HG02571 (cell line): ENCODE data around the gene ZNF335.
"Not testable (repeated sequence)": the region's sequence is repeated elsewhere in the genome, so short reads cannot be mapped to it uniquely, and the experiment has no call there.

ENCODE experiments used
- ATAC-seq: cut with Tn5 transposase; IDR thresholded peaks from one replicate; pipeline ENCODE4 v1.9.1; 2021; ENCODE audit warnings: mild to moderate bottlenecking, moderate library complexity; ENCODE audit not compliant: unreplicated experiment

Gene ZNF335

GRCh38 chr20:45934586-45935415, 37.2 kb downstream of the ZNF335 start, which contains the start of gene PCIF1:
Gene PCIF1 (plus strand): TSS chr20:45934683. CDS start chr20:45939000, 4,317 bp downstream.
- ATAC-seq = peak; percentile 71

GRCh38 chr20:45934046-45934585, 37.9 kb downstream of the ZNF335 start:
- ATAC-seq = peak; percentile 24

GRCh38 chr20:45933266-45934045, 38.5 kb downstream of the ZNF335 start:
- ATAC-seq = no peak

- ATAC-seq = not testable (repeated sequence)
Observed at GRCh38 chr20:45931680-45932079, 40.3 kb downstream of the ZNF335 start.

- ATAC-seq = no peak
Observed at GRCh38 chr20:45927071-45927878, 44.7 kb downstream of the ZNF335 start.

- ATAC-seq = no peak
Observed at GRCh38 chr20:45926731-45927070, 45.3 kb downstream of the ZNF335 start.

- no peak for ATAC-seq
Observed at GRCh38 chr20:45925821-45926506, 46.0 kb downstream of the ZNF335 start.

- no peak for ATAC-seq
Observed at GRCh38 chr20:45924391-45925261, 47.4 kb downstream of the ZNF335 start.

- no peak for ATAC-seq
Observed at GRCh38 chr20:45921337-45922189, 50.4 kb downstream of the ZNF335 start.

- ATAC-seq = no peak
Observed at GRCh38 chr20:45920462-45921336, 51.3 kb downstream of the ZNF335 start.

- no peak for ATAC-seq
Observed at GRCh38 chr20:45919542-45920399, 52.2 kb downstream of the ZNF335 start.

GRCh38 chr20:45918779-45919537, 53.0 kb downstream of the ZNF335 start:
- ATAC-seq = no peak

GRCh38 chr20:45918182-45918737, 53.7 kb downstream of the ZNF335 start:
- no peak for ATAC-seq

- ATAC-seq = no peak
Observed at GRCh38 chr20:45917790-45918141, 54.2 kb downstream of the ZNF335 start.

GRCh38 chr20:45913116-45913515, 58.9 kb downstream of the ZNF335 start:
- no peak for ATAC-seq

- ATAC-seq = no peak
Observed at GRCh38 chr20:45912344-45912682, 59.7 kb downstream of the ZNF335 start.
